ENCODE measurements around the gene SIRT2.
"Not testable (repeated sequence)": the region's sequence is repeated elsewhere in the genome, so short reads cannot be mapped to it uniquely, and the experiment has no call there.

Gene SIRT2

GRCh38 chr19:38842439-38843174 lies 56.8 kb downstream of the SIRT2 start:
- DNase-seq: peak; percentile 56

GRCh38 chr19:38841787-38842438 lies 57.5 kb downstream of the SIRT2 start:
- no peak for DNase-seq

- DNase-seq: no peak
Measured at GRCh38 chr19:38841180-38841766, 58.1 kb downstream of the SIRT2 start.

GRCh38 chr19:38840583-38840968 lies 58.8 kb downstream of the SIRT2 start:
- no peak for DNase-seq

- DNase-seq: no peak
Measured at GRCh38 chr19:38839816-38840582, 59.4 kb downstream of the SIRT2 start.

- DNase-seq: no peak
Measured at GRCh38 chr19:38838986-38839761, 60.2 kb downstream of the SIRT2 start.

- peak; percentile 68 for DNase-seq
Measured at GRCh38 chr19:38838208-38838985, 61.0 kb downstream of the SIRT2 start.

GRCh38 chr19:38837656-38838121 lies 61.7 kb downstream of the SIRT2 start:
- no peak for DNase-seq

GRCh38 chr19:38836983-38837626 lies 62.3 kb downstream of the SIRT2 start:
- no peak for DNase-seq

GRCh38 chr19:38836159-38836982 lies 63.0 kb downstream of the SIRT2 start:
- DNase-seq: no peak

- no peak for DNase-seq
Measured at GRCh38 chr19:38834590-38834989, 64.8 kb downstream of the SIRT2 start.

GRCh38 chr19:38834104-38834490 lies 65.3 kb downstream of the SIRT2 start:
- DNase-seq: no peak

GRCh38 chr19:38833092-38833425 lies 66.4 kb downstream of the SIRT2 start:
- DNase-seq: no peak

- peak; percentile 23 for DNase-seq
Measured at GRCh38 chr19:38831142-38831605, 68.2 kb downstream of the SIRT2 start.

GRCh38 chr19:38830039-38830733 lies 69.2 kb downstream of the SIRT2 start:
- DNase-seq: no peak

- not testable (repeated sequence) for DNase-seq
Measured at GRCh38 chr19:38829203-38829602, 70.2 kb downstream of the SIRT2 start.
